HEK293 (cell line): ENCODE results near the gene LGSN.

Experiments used
- ATF2 ChIP-seq: fragments of 450-650 bp; formaldehyde crosslinking; IDR thresholded peaks from 2 replicates; pipeline ENCODE4 v1.5.1; 2016; ENCODE audit warnings: missing biosample characterization, missing genetic modification characterization, low read depth
- CTCF ChIP-seq: fragments of 450-650 bp; formaldehyde crosslinking; IDR thresholded peaks from 2 replicates; pipeline ENCODE4 v1.5.1; 2016; ENCODE audit warnings: missing biosample characterization, missing genetic modification characterization
- GLI4 ChIP-seq: fragments of 450-650 bp; formaldehyde crosslinking; IDR thresholded peaks from 2 replicates; pipeline ENCODE4 v1.5.1; 2016; ENCODE audit warnings: missing biosample characterization, missing genetic modification characterization
- PRDM4 ChIP-seq: fragments of 450-650 bp; formaldehyde crosslinking; IDR thresholded peaks from 2 replicates; pipeline ENCODE4 v1.5.1; 2017; ENCODE audit warnings: missing biosample characterization, missing genetic modification characterization
- ZBTB1 ChIP-seq: fragments of 450-650 bp; formaldehyde crosslinking; IDR thresholded peaks from 2 replicates; pipeline ENCODE4 v1.5.1; 2016; ENCODE audit warnings: missing biosample characterization, missing genetic modification characterization
- ZBTB44 ChIP-seq: fragments of 450-650 bp; IDR thresholded peaks from 2 replicates; pipeline ENCODE4 v1.5.1; 2018; ENCODE audit warnings: missing biosample characterization, mild to moderate bottlenecking, missing genetic modification characterization
- ZNF302 ChIP-seq: fragments of 450-650 bp; formaldehyde crosslinking; IDR thresholded peaks from 2 replicates; pipeline ENCODE4 v1.5.1; 2016; ENCODE audit warnings: missing biosample characterization, missing genetic modification characterization, low read depth
- ZNF350 ChIP-seq: fragments of 450-650 bp; formaldehyde crosslinking; IDR thresholded peaks from 2 replicates; pipeline ENCODE4 v1.5.0; 2017; ENCODE audit warnings: missing biosample characterization, mild to moderate bottlenecking, missing genetic modification characterization

- TF ChIP-seq PRDM4 (tag by site-specific recombination) = no peak
- no peak for TF ChIP-seq ATF2 (tag by site-specific recombination)
- TF ChIP-seq CTCF = no peak
- no peak for TF ChIP-seq ZBTB1 (tag by site-specific recombination)
- no peak for TF ChIP-seq GLI4 (tag by site-specific recombination)
- no peak for TF ChIP-seq ZNF350 (tag by site-specific recombination)
- TF ChIP-seq ZNF302 = no peak
- TF ChIP-seq ZBTB44 (tag by site-specific recombination) = no peak
These were observed 56.3 kb downstream of the LGSN start for GRCh38 chr6:63263444-63263843.
